SH-SY5Y (cell line): ENCODE measurements around the gene EFHC1.

Experiments used
- GATA2 ChIP-seq: IDR thresholded peaks from 2 replicates; pipeline ENCODE4 v1.6.1; 2011; ENCODE audit warnings: mild to moderate bottlenecking, low read depth, low read length
- GATA3 ChIP-seq: IDR thresholded peaks from 2 replicates; pipeline ENCODE4 v1.6.1; 2011; ENCODE audit warnings: low read depth, mild to moderate bottlenecking, low read length, moderate library complexity

- TF ChIP-seq GATA3 (no peak), GATA2 (no peak)
Observed at GRCh38 chr6:52395969-52396368, 24.2 kb upstream of the EFHC1 start.
